GM12878 (cell line): ENCODE measurements around the gene HELZ. TPM values are rescaled to one million over a fixed set of nuclear protein-coding genes. Genes with fewer than 3 reads are reported as not detected.

Experiments used
- ATAC-seq: fragments of 200-7000 bp; cut with Tn5 transposase; 3 replicates; pipeline ENCODE4 v1.9.1; 2020; ENCODE audit warnings: mild to moderate bottlenecking, moderate library complexity
- BruUV-seq: library from RNA; stranded (reverse); fragments of 400-500 nt; replicated peaks from 2 replicates; lab custom pipeline; 2021; lab: Mats Ljungman, UMichigan
- CTCF ChIA-PET: fragments of 300-600 bp; sonication (Branson Sonifier 250); formaldehyde crosslinking; extraction: SDS; loops from one replicate; lab custom pipeline; 2021; ENCODE audit warnings: inconsistent platforms; lab: Yijun Ruan, JAX
- POLR2A ChIA-PET: fragments of 350-600 bp; formaldehyde crosslinking; extraction: SDS; loops from one replicate; lab custom pipeline; 2021; ENCODE audit warnings: inconsistent platforms; lab: Charles Lee
- RAD21 ChIA-PET: fragments of 300-600 bp; sonication (Branson Sonifier 250); formaldehyde crosslinking; loops from one replicate; lab custom pipeline; 2023; ENCODE audit warnings: antibody characterized with exemption; ENCODE audit not compliant: unreplicated experiment; lab: Charles Lee
- SMC1A ChIA-PET: fragments of 300-600 bp; sonication (Branson Sonifier 250); formaldehyde crosslinking; loops from one replicate; lab custom pipeline; 2023; ENCODE audit not compliant: unreplicated experiment, uncharacterized antibody; lab: Charles Lee
- DNase-seq: peaks from one replicate; pipeline ENCODE4 v3.0.0-alpha.2; 2011; ENCODE audit warnings: low read depth, low spot score
- FAIRE-seq: peaks from 3 replicates; lab custom pipeline; 2011; peaks lifted over from hg19 to GRCh38; lab: Jason Lieb, UNC
- H2AFZ ChIP-seq: 2 replicates; pipeline ENCODE4 v1.6.0; 2011; ENCODE audit warnings: low read depth, low read length, control low read depth; ENCODE audit not compliant: control insufficient read depth
- H3K27ac ChIP-seq: 2 replicates; pipeline ENCODE4 v1.5.1; 2011; ENCODE audit warnings: control low read depth; ENCODE audit not compliant: control insufficient read depth, insufficient read depth
- H3K27me3 ChIP-seq, 2 experiments: replicated peaks in 1 of 2; 2 replicates each; pipeline versions ENCODE4 v1.6.0 to v1.6.1; 2011; ENCODE audit warnings: low read length in 1 of 2; ENCODE audit not compliant: control insufficient read depth in 2 of 2, insufficient read depth in 2 of 2
- H3K36me3 ChIP-seq, 2 experiments: 2 replicates each; pipeline ENCODE4 v1.5.1; 2011; ENCODE audit warnings: low read length in 1 of 2; ENCODE audit not compliant: control insufficient read depth in 2 of 2, insufficient read depth in 2 of 2
- H3K4me1 ChIP-seq: 2 replicates; pipeline ENCODE4 v1.6.1; 2011; ENCODE audit warnings: mild to moderate bottlenecking, low read length, moderate library complexity, mixed read lengths; ENCODE audit not compliant: control insufficient read depth, insufficient read depth
- H3K4me2 ChIP-seq: 2 replicates; pipeline ENCODE4 v1.6.0; 2011; ENCODE audit warnings: control low read depth; ENCODE audit not compliant: control insufficient read depth, insufficient read depth
- H3K4me3 ChIP-seq: fragments of 200-600 bp; sonication (generic); 2 replicates; pipeline ENCODE4 v1.5.1; 2016
- H3K79me2 ChIP-seq: 2 replicates; pipeline ENCODE4 v1.6.0; 2011; ENCODE audit warnings: low read length; ENCODE audit not compliant: control insufficient read depth, insufficient read depth
- H3K9ac ChIP-seq: 2 replicates; pipeline ENCODE4 v1.8.0; 2011; ENCODE audit warnings: low read length, control low read depth, mixed read lengths; ENCODE audit not compliant: control insufficient read depth, insufficient read depth
- H3K9me3 ChIP-seq: replicated peaks from 3 replicates; pipeline ENCODE4 v1.5.1; 2011; ENCODE audit warnings: mild to moderate bottlenecking, low read length; ENCODE audit not compliant: control insufficient read depth, insufficient read depth
- H4K20me1 ChIP-seq: 2 replicates; pipeline ENCODE4 v1.6.0; 2011; ENCODE audit not compliant: control insufficient read depth, insufficient read depth
- EGR1 ChIP-seq, 2 experiments: IDR thresholded peaks; 1 replicate in 1 of 2; 2 replicates in 1 of 2; pipeline ENCODE4 v1.6.1; 2011 to 2012; ENCODE audit warnings: low read depth in 2 of 2, low read length in 2 of 2, borderline replicate concordance in 1 of 2, mild to moderate bottlenecking in 1 of 2, moderate library complexity in 1 of 2
- GABPA ChIP-seq: IDR thresholded peaks from 2 replicates; pipeline ENCODE4 v1.6.1; 2014; ENCODE audit warnings: antibody characterized with exemption, low read depth, mild to moderate bottlenecking, inconsistent platforms
- IRF4 ChIP-seq: IDR thresholded peaks from 2 replicates; pipeline ENCODE4 v1.6.1; 2011; ENCODE audit warnings: low read depth, low read length
- NR2C1 ChIP-seq: fragments of 450-650 bp; IDR thresholded peaks from 2 replicates; pipeline ENCODE4 v1.6.1; 2017; ENCODE audit warnings: antibody characterized with exemption, mild to moderate bottlenecking, moderate library complexity
- PAX5 ChIP-seq: IDR thresholded peaks from 2 replicates; pipeline ENCODE4 v1.6.1; 2011; ENCODE audit warnings: low read depth, low read length, borderline replicate concordance
- PAX8 ChIP-seq: fragments of 450-650 bp; IDR thresholded peaks from 2 replicates; pipeline ENCODE4 v1.6.1; 2017; ENCODE audit warnings: mild to moderate bottlenecking, moderate library complexity
- PRDM15 ChIP-seq: fragments of 450-650 bp; formaldehyde crosslinking; IDR thresholded peaks from 2 replicates; pipeline ENCODE4 v1.4.0; 2020; ENCODE audit warnings: mild to moderate bottlenecking, moderate library complexity
- TCF3 ChIP-seq: IDR thresholded peaks from 2 replicates; pipeline ENCODE4 v1.6.1; 2012; ENCODE audit warnings: low read depth, mild to moderate bottlenecking, low read length, borderline replicate concordance; ENCODE audit not compliant: insufficient read depth
- YY1 ChIP-seq: IDR thresholded peaks from 2 replicates; pipeline ENCODE4 v1.6.1; 2011; ENCODE audit warnings: low read depth, mild to moderate bottlenecking, low read length
- ZNF384 ChIP-seq: IDR thresholded peaks from 2 replicates; pipeline ENCODE4 v1.6.1; 2012; ENCODE audit warnings: low read depth, mild to moderate bottlenecking, low read length, improper control_type of control experiment, borderline replicate concordance
- WGBS: methylation state at CpG from one replicate; pipeline ENCODE4 v1.1.6; 2016; ENCODE audit warnings: low lambda C conversion rate; ENCODE audit not compliant: insufficient replicate concordance, insufficient coverage; ENCODE audit errors: missing lambda C conversion rate; 5-methylcytosine and 5-hydroxymethylcytosine counted together
- in situ Hi-C: fragments of 300-500 bp; cut with MboI; formaldehyde crosslinking; loops from 9 replicates; pipeline ENCODE4 v1.14.3; 2018; ENCODE audit warnings: mixed read lengths
- intact Hi-C: fragments of 100-400 bp; cut with micrococcal nuclease; formaldehyde crosslinking; loops from one replicate; pipeline ENCODE4 v1.14.2; 2022; ENCODE audit not compliant: unreplicated experiment
- polyA plus RNA-seq, 11 experiments: library from polyadenylated mRNA; depleted of rRNA in 4 of 11; unstranded in 6 of 11; stranded (reverse) in 5 of 11; fragments of >200 nt; fragmentation: Nextera tagmentation in 4 of 11; fragmentation: Illumina TruSeq in 1 of 11; extraction: Ambion mirVana in 4 of 11; extraction: Trizol in 1 of 11; gene quantifications; 1 replicate in 1 of 11; 2 replicates in 10 of 11; pipeline versions ENCODE4 v1.2.1 to v1.2.3, GENCODE V29; 2011 to 2016; ENCODE audit warnings: inconsistent platforms in 2 of 11, missing spikeins in 2 of 11, low read depth in 1 of 11
- total RNA-seq, 4 experiments: library from RNA; depleted of rRNA in 3 of 4; stranded (reverse); fragments of >200 nt in 3 of 4; fragmentation: Illumina TruSeq in 1 of 4; extraction: Trizol in 1 of 4; gene quantifications; 2 replicates each; pipeline versions ENCODE4 v1.2.1 to v1.2.3, GENCODE V29; 2013 to 2021
- TF ChIP-seq, protein P1 (sequence below): IDR thresholded peaks from 2 replicates; pipeline ENCODE4 v1.6.1; 2011; ENCODE audit warnings: borderline replicate concordance, low read depth, mild to moderate bottlenecking, moderate library complexity, low read length; ENCODE audit not compliant: insufficient read depth, poor library complexity, severe bottlenecking

The HELZ gene
- total and polyA plus RNA-seq, 10 of the 15 experiments (the other 5 are each of a cell fraction or from before 2014, with no cell fraction given): 1.5 to 36.8 (median 19.1) TPM

GRCh38 chr17:67212714-67213417 is 32.1 kb downstream of the HELZ start:
- DNase-seq (no peak), ATAC-seq (peak; percentile 45), FAIRE-seq (no peak)
- Histone ChIP-seq H3K4me3 (no peak overlapping the region), H3K79me2 (no peaks in the 10 kb centered on the region), H3K27me3 (no peaks in the 10 kb centered on the region), H3K4me2 (no peak overlapping the region), H2AFZ (no peak overlapping the region), H3K9ac (no peak overlapping the region), H3K9me3 (no peaks in the 10 kb centered on the region), H3K36me3 (peaks cover 7 to 11% of the 10 kb centered on the region in 2 experiments; a peak in 3 of 4 replicates), H4K20me1 (no peaks in the 10 kb centered on the region), H3K4me1 (no peaks in the 10 kb centered on the region)
- BruUV-seq: no TSS peak
- in situ Hi-C loops (no loop called here), intact Hi-C loops (no loop called here)
- ChIA-PET CTCF (interaction anchor here (1.4 kb wide), 1 partner anchor 12 kb away, joined by 4 read pairs; no protein-coding TSS in a partner anchor), SMC1A (interaction anchor here (1.0 kb wide), 1 partner anchor 79 kb away, joined by 3 read pairs; no protein-coding TSS in a partner anchor), RAD21 (no interaction called here)
- 94% methylated on average over 9 of the region's 9 CpGs for WGBS
- TF ChIP-seq PRDM15 (CRISPR knock-in tag) (no peak), ZNF384 (no peak), PAX5 (no peak), NR2C1 (no peak), YY1 (no peak), IRF4 (no peak), PAX8 (no peak), GABPA (no peak), TCF3 (no peak), EGR1 (IDR thresholded peaks at IDR 0.05; ENCODE audit: borderline replicate concordance in 1 of 2, low read depth in 2 of 2, low read length in 2 of 2) (no peak)
- TF ChIP-seq, protein P1, sequence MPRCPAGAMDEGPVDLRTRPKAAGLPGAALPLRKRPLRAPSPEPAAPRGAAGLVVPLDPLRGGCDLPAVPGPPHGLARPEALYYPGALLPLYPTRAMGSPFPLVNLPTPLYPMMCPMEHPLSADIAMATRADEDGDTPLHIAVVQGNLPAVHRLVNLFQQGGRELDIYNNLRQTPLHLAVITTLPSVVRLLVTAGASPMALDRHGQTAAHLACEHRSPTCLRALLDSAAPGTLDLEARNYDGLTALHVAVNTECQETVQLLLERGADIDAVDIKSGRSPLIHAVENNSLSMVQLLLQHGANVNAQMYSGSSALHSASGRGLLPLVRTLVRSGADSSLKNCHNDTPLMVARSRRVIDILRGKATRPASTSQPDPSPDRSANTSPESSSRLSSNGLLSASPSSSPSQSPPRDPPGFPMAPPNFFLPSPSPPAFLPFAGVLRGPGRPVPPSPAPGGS: no peak
- TF ChIP-seq, all 136 proteins: peak for 0
- no peak overlapping the region for H3K27ac ChIP-seq
- POLR2A ChIA-PET: no interaction called here
